ENCODE results near the gene VMO1.
"Not testable (repeated sequence)": the region's sequence is repeated elsewhere in the genome, so short reads cannot be mapped to it uniquely, and the experiment has no call there.

VMO1 gene

GRCh38 chr17:4786106-4786511 lies at the start of gene VMO1:
Gene VMO1 (minus strand): TSS chr17:4786364. CDS start chr17:4786352, 12 bp downstream.
- DNase-seq: no peak

GRCh38 chr17:4834681-4835020 lies 48.5 kb upstream of the VMO1 start:
- no peak for DNase-seq

GRCh38 chr17:4833941-4834680 lies 47.9 kb upstream of the VMO1 start:
- no peak for DNase-seq

GRCh38 chr17:4833178-4833940 lies 47.2 kb upstream of the VMO1 start, which contains the start of gene MINK1:
Gene MINK1 (plus strand): TSS chr17:4833340. CDS start chr17:4833584, 244 bp downstream.
- DNase-seq: peak; percentile 54 to 83 (median 67)

DNA sequence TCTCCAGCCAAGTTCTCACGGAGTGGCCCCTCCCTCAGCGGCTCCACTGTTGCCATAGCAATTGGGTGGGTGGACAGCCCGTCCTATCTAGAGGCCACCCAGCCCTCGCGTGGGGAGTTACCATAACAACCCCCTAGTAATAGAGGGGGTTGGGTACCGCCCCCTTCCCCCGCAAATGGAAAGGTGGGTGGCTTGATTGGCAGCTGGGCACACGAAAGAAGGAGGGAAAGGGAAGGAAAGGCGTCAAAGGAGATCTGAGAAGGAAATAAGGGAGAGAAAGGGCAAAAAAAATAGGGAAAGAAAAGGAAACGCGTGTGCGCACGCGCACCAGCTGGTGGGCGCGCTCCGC lies 46.6 kb upstream of the VMO1 start:
- DNase-seq: not testable (repeated sequence)

DNA sequence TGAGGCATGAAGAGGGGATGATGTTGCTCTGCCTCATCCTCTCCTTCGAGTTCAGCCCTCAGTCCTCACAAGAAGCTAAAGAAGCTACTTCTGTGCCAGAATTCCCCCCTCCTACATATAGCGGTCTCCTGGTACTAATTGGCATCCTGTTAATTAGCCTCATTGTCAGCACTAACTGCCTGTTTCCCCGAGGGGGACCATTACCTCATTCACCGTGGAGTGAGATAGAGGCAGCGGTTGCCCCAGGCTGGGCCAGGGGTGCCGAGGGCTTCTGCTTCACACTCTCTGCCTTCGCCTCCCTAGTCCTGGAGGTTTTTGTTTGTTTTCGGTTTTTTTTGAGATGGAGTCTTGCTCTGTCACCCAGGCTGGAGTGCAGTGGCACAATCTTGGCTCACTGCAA lies 41.2 kb upstream of the VMO1 start:
- no peak for DNase-seq

GRCh38 chr17:4823373-4824089 lies 37.4 kb upstream of the VMO1 start:
- DNase-seq: no peak

DNA sequence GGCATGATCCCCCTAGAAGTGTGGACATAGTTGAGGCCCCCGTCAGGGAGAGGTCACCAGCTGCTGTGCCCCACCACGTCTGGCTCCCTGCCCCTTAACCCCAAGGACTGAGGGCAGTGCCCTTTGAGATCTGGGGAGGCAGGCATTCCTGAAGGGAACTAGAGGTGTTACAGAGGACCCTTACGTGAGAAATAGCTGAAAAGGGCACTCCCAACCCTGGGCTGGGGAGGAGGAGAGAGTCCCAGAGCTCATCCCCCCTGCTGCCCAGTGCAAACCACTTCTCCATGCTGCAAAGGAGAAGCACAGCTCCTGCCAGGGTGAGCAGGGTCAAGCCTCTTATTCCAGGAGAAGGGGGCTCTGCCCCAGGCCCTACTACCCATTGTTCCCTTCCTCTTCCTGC lies 36.7 kb upstream of the VMO1 start:
- DNase-seq: no peak

DNA sequence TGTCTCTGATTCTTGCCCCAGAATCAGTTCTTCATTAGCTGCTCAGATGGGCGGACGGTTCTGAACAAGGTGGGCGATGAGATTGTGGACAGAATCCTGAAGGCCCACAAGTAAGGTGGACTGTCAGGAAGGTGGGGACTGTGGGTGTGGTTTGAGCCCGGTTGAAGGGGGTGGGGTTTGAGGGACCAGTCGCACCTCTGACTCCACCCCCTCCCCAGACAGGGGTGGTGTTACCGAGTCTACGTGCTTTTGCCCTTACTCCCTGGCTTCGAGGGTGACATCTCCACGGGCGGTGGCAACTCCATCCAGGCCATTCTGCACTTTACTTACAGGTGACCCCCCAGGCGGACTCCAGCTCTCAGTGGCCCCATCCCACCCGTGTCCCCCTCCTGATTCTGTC lies 32.1 kb upstream of the VMO1 start:
- DNase-seq: no peak

DNA sequence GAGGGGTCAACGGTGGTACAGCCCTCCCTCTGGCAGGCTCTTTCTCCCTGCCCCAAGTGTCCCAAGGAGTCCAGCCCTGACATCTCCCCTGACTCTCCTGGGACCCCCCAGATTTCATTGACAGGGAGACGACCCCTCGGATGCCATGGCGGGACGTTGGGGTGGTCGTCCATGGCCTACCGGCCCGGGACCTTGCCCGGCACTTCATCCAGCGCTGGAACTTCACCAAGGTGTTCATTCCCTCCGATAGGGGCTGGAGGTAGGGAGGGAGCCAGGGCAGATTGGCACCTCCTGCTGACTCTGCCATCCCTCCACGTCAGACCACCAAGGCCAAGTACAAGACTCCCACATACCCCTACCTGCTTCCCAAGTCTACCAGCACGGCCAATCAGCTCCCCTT lies 30.7 kb upstream of the VMO1 start:
- DNase-seq: no peak

DNA sequence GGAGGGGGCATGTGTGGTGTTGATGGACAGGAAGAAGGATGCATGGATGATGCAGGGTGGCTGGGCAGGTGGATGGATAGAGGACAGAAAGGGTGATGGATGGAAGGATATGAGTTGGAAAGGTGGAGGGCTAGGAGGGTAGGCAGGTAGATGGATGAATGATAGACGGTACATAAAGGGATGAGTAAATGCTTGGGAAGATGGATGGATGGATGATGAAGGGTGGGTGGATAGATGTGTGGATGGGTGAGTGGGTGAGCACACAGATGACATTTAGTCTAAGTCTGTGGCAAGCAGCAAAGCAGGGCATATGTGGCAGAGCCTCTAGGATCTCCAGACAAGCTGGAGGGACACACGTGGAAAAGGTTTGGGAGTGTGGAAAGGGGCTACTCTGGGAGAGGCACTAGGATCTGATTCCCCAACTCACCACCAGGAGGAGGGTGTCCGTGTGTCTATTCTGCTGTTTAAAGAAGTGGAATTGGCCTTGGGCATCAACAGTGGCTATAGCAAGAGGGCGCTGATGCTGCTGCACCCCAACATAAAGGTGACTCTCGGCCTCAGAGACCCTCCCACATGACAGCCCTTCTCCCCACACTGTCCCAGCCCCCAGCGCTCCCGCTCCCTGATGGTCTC lies 29.0 kb upstream of the VMO1 start:
- DNase-seq: no peak

DNA sequence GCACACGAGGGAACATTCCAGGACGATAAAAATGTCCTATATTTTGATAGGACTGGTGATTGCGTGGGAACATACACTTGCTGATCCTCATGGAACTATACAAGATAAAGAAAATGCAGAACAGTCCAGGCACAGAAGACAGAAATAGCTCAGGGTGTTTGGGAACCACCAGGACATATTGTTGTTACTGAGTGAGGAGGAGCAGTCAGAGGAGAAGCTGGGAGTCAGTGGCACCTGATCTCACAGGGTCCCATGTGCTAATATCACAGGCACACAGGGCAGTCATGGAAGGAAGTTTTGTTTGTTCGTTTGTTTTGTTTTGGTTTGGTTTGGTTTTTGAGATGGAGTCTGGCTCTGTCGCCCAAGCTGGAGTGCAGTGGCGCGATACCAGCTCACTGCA lies 26.5 kb upstream of the VMO1 start:
- no peak for DNase-seq

GRCh38 chr17:4811471-4811870 lies 25.3 kb upstream of the VMO1 start:
- no peak for DNase-seq

DNA sequence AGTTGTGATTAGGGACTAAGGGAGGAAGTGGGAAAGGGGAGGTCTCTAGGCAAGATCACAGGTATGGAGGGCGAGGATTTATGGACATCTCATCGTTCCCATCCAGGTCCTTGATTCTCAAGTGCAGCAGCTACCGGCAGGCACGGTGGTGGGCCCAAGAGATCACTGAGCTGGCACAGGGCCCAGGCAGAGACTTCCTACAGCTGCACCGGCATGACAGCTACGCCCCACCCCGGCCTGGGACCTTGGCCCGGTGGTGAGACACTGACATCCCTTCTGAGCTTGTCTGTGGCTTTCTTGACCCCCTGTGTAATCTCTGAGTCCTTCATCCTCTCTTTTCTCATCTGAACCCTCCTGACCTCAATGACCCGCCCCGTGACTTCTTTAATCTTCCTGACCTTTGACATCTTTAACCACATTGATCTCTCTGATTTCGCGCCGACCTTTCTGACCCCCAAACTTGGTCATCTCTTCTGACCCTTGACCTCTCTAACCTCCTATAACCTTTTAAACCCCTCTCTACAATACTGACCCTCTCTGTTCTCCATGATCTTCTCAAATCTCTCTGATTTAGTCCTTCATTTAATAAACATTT lies 24.6 kb upstream of the VMO1 start:
- no peak for DNase-seq

DNA sequence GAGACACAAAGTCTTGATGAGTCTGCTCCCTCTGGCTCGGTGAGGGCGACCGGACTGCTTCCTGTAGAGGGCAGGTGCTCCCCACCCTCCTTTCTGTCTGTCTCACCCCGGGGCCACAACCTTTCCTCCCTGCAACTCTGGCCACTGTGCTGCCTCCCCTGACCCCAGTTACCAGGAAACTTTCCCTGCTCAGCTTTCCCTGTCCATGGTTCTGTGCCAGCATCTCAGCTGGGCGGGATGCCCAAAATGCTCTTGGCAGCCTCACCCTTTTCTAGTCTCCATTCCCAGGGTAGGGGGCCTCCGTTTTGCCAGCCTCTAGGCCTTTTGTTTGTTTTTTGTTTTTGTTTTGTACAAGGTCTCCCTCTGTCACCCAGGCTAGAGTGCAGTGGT lies 22.2 kb upstream of the VMO1 start:
- DNase-seq: no peak

DNA sequence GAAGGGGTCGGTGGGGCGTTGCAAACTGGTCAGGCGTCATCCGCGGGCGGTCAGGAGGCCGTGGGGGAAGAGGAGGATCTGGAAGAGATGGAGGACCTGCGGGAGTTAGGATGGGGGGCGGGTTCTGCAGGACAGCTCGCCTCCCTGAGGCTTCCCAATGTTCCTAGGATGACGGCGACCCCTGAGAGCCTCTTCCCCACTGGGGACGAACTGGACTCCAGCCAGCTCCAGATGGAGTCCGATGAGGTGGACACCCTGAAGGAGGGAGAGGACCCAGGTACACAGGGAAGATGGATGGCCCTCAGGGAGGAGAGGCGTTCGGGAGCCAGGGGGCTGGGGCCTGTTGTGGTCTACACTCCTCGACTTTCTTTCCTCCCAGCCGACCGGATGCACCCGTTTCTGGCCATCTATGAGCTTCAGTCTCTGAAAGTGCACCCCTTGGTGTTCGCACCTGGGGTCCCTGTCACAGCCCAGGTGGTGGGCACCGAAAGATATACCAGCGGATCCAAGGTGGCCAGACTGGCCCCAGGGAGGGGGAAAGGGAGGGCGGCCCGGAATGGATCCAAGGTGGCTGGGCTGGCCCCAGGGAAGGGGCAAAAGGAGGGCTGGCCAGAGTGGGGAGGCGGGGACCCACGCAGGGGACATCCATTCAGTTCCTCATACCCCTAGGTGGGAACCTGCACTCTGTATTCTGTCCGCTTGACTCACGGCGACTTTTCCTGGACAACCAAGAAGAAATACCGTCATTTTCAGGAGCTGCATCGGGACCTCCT lies 21.6 kb upstream of the VMO1 start:
- no peak for DNase-seq

DNA sequence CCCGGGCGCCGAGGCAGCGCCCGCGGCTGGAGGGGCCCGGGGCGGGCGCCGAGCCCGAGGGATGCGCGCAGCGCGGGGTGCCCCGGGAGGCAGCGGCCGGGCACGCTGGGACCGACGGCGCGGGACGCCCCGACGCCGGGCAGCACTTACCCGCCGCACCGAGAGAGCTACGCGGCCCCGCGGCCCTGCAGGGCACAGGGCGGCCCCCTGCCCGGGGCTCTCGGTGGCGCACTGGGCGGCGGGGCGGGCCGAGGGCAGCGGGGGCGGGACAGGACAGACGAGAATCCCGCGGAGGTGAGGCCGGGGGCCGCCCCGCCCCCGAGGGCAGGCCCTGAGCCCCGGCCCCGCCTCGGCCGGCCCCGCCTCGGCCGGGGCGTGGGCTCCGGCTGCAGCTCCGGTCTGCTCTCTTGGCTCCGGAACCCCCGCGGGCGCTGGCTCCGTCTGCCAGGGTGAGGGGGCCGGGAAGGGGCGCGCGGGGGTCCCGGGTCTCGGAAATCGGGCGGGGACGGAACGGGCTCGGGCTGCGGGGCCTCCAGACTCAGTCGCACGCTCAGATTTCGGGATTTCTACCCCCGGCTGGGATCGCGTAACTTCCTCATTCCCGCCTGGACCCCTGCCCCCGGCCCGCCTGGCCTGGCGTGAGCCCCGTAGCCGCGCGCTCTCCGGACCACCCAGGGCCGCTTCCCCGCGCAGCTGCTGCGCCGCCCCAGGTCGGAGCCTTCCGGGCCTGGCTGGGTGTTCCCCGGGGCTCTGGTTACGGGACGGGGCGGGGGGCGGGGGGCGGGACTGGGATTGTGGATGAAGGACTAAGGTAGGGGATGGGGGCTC lies 20.8 kb upstream of the VMO1 start, which contains the start of gene PLD2:
Gene PLD2, plus strand, starts transcription at position 376 of the 828 bp plus-strand sequence. CDS start 621 bp downstream, outside the sequence.
- DNase-seq: peak; percentile 38 to 80 (median 62)

- no peak for DNase-seq
Observed at GRCh38 chr17:4806456-4806776, 20.3 kb upstream of the VMO1 start.

DNA sequence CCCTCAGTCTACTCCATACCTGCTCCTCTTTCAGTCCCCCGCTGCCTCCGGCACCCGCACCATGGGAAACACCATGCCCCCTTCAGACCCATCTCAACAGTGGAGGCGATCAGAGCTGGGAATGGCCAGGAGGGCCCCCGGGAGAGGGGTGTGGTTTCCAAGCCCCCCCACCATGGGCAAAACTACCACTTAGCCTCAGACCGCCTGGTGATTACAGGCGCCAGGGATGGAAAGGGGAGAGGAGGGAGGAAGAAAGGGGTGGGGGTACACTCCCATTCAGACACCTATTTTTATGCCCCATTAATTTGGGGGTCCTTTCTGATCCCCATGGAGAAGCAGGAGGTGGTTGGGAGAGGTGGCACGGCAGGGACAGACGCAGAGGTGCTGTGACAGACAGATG lies 16.1 kb upstream of the VMO1 start, which contains the start of gene C17orf114:
Gene C17orf114, minus strand, starts transcription at position 101 of the 400 bp plus-strand sequence.
- DNase-seq: no peak

- no peak for DNase-seq
Observed at GRCh38 chr17:4800462-4801196, 14.5 kb upstream of the VMO1 start.

All from activated naive CD4-positive, alpha-beta T cell (primary cell).